Upper lobe of left lung (tissue), 6 donors: ENCODE measurements around the gene AKR7A3. TPM values are rescaled to one million over a fixed set of nuclear protein-coding genes. Genes with fewer than 3 reads are reported as not detected.
"Not testable (repeated sequence)": the region's sequence is repeated elsewhere in the genome, so short reads cannot be mapped to it uniquely, and the experiment has no call there.

Experiments
- ATAC-seq, 2 donors: fragments of 200-7000 bp; cut with Tn5 transposase; one replicate each; pipeline ENCODE4 v1.9.1; 2022; ENCODE audit warnings: mild to moderate bottlenecking in 2 of 2, moderate library complexity in 2 of 2; ENCODE audit not compliant: low FRiP score in 2 of 2
- DNase-seq, 2 donors: peaks; one replicate each; pipeline ENCODE4 v3.0.0-alpha.2; 2019 to 2020
- H3K27ac ChIP-seq, 4 donors: fragments of 200-600 bp; sonication (generic); one replicate each; pipeline ENCODE4 v1.5.1; 2016 to 2019
- H3K27me3 ChIP-seq, 4 donors: fragments of 200-600 bp; sonication (generic); one replicate each; pipeline ENCODE4 v1.5.1; 2017 to 2019
- H3K36me3 ChIP-seq, 4 donors: fragments of 200-600 bp; sonication (generic); one replicate each; pipeline ENCODE4 v1.5.1; 2016 to 2019
- H3K4me1 ChIP-seq, 4 donors: fragments of 200-600 bp; sonication (generic); one replicate each; pipeline ENCODE4 v1.5.1; 2018 to 2019
- H3K4me3 ChIP-seq, 4 donors: fragments of 200-600 bp; sonication (generic); one replicate each; pipeline ENCODE4 v1.5.1; 2017 to 2019; ENCODE audit warnings: mild to moderate bottlenecking in 2 of 4, moderate library complexity in 1 of 4
- H3K9me3 ChIP-seq, 4 donors: fragments of 200-600 bp; sonication (generic); one replicate each; pipeline ENCODE4 v1.5.1; 2018 to 2019
- EP300 ChIP-seq, 4 donors: sonication (generic); formaldehyde crosslinking; IDR thresholded peaks; one replicate each; pipeline ENCODE4 v1.5.1; 2017; ENCODE audit warnings: antibody characterized with exemption in 4 of 4, control low read depth in 2 of 4
- POLR2A ChIP-seq, 4 donors: fragments of 450-650 bp; IDR thresholded peaks; one replicate each; pipeline ENCODE4 v1.5.1; 2016 to 2017; ENCODE audit warnings: antibody characterized with exemption in 4 of 4, mild to moderate bottlenecking in 2 of 4
- POLR2AphosphoS5 ChIP-seq, 2 donors: sonication (generic); formaldehyde crosslinking; IDR thresholded peaks; one replicate each; pipeline ENCODE4 v1.5.1; 2017; ENCODE audit warnings: antibody characterized with exemption in 2 of 2
- WGBS, 2 donors: methylation state at CpG; one replicate each; pipeline ENCODE4 v1.1.5; 2017 to 2018; 5-methylcytosine and 5-hydroxymethylcytosine counted together
- total RNA-seq, 6 donors: library from RNA; depleted of rRNA in 4 of 6; stranded (reverse); fragments of >200 nt in 4 of 6; gene quantifications; one replicate each; pipeline versions ENCODE4 v1.1.0 to v1.2.1, GENCODE V29; 2016 to 2021
- TF ChIP-seq, protein P1 (sequence below), 6 experiments: fragments of 450-650 bp in 4 of 6; fragments of 200-600 bp in 2 of 6; sonication (generic) in 2 of 6; IDR thresholded peaks; one replicate each; pipeline ENCODE4 v1.5.1; 2016 to 2019; ENCODE audit warnings: antibody characterized with exemption in 6 of 6
- donor health status: DM: no; HTN: no; CAD: no; lungs with moderate emphysema.
- donor health status: DM: no; HTN: yes; CAD: no; lungs with severe emphysema.

The AKR7A3 gene
- total RNA-seq, result 1 to 10 TPM in 3 of 6 donors, under 1 TPM in 2, not detected in 1; 0.91 to 9.4 (median 1.0) TPM

DNA sequence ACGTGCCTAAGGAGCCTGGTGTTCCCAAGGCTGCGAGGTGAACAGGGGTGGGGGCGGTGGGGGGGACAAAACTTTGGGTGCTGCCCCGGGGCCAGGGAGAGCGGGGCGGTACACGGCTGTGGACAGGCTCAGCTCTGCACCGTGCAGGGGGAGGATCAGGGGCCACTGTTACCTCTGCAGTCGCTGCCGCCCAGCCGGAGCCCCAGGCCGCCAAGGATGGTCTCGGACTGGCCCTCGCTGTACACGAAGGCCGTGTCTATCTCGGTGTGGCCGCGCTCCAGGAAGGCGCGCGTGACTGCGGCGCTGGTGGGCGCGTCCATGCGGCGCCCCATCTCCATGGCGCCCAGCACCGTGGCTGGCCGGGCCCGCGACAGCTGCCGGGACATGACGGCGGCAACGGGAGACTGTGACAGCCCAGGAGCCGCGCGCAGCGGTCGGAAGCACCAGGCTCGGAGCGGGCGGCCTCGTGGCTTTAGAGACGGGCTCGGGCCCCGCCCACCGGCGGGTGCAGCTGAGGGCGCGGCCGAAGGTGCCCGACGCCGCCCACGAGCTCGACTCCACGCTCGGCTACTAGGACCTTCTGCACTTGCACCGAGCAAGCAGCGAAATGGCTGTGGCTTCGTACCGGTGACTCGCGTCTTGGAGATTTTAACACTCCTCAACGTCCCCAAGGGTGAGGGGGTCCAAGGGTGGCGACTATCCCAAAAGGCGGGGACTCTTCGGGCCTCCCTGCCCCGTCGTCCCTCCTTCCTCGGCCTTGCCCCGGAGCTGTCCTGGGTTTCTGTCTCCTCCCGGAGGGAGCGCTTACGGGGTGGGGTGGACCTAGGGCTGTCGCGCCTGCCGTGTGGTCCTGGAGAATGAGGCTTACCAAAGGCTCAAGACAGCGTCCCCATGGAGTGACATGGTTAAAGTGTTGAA, at the start of gene AKR7A3:
TSS of gene AKR7A3 (minus strand) at position 447 of the 918 bp plus-strand sequence. CDS start at position 386, 61 bp downstream.
- H3K4me3 ChIP-seq, result peak within 1 kb of the TSS in 3 of 4 donors; percentile 40 to 51 (median 46)
- peak; percentile 41 to 94 for DNase-seq
- 23 to 24% methylated on average over 9 to 41 of the region's 82 CpGs for WGBS, 2 donors

DNA sequence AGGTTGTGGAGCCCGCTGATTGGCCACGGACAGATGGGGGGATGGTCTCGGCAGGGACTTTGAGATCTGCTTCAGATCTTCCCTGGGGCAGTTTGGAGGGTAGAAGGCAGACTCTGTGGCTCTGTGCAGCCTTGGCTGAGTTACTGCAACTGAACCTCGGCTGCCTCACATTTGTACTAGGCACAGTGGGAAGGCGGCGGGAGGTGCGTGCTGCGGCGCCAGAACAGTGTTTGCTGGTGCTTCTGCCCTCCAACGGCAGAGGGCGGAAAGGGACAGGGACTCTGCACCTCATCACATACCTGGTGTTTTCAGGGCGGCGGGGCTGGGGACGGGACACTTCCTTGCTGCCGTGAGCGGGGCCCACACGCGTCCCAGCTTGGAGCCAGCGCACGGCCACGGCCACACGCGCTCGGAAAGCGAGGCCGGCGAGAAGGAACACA, 49.8 kb upstream of the AKR7A3 start:
- TF ChIP-seq, protein P1, sequence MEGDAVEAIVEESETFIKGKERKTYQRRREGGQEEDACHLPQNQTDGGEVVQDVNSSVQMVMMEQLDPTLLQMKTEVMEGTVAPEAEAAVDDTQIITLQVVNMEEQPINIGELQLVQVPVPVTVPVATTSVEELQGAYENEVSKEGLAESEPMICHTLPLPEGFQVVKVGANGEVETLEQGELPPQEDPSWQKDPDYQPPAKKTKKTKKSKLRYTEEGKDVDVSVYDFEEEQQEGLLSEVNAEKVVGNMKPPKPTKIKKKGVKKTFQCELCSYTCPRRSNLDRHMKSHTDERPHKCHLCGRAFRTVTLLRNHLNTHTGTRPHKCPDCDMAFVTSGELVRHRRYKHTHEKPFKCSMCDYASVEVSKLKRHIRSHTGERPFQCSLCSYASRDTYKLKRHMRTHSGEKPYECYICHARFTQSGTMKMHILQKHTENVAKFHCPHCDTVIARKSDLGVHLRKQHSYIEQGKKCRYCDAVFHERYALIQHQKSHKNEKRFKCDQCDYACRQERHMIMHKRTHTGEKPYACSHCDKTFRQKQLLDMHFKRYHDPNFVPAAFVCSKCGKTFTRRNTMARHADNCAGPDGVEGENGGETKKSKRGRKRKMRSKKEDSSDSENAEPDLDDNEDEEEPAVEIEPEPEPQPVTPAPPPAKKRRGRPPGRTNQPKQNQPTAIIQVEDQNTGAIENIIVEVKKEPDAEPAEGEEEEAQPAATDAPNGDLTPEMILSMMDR (IDR thresholded peaks at IDR 0.05), result peak in 2 of 6 experiments; percentile 6 to 15
- TF ChIP-seq EP300 (IDR thresholded peaks at IDR 0.05), result no peak
- WGBS, 2 donors, result 70 to 84% methylated on average over 27 of the region's 27 CpGs
- no peak overlapping the region for H3K27ac ChIP-seq
- DNase-seq, result no peak
- H3K36me3 ChIP-seq, result peaks cover 5 to 58% (median 38%) of the 10 kb centered on the region in 4 donors
- no peak for ATAC-seq
- no peaks in the 10 kb centered on the region for H3K27me3 ChIP-seq
- H3K9me3 ChIP-seq, result no peaks in the 10 kb centered on the region
- no peak overlapping the region for H3K4me3 ChIP-seq
- peaks cover 0 to 6% (median 0%) of the 10 kb centered on the region in 4 donors for H3K4me1 ChIP-seq

More for the DNA sequence above, at the start of gene AKR7A3:
- peak; percentile 78 to 91 for ATAC-seq
- not testable (repeated sequence) for H3K27ac ChIP-seq, H3K27me3 ChIP-seq, H3K36me3 ChIP-seq, H3K9me3 ChIP-seq
- peaks cover 4 to 11% (median 6%) of the 10 kb centered on the region in 4 donors for H3K4me1 ChIP-seq

GRCh38 chr1:19337289-19337688, 48.7 kb upstream of the AKR7A3 start:
- 84 to 93% methylated on average over 2 of the region's 4 CpGs for WGBS, 2 donors
- ATAC-seq (no peak), DNase-seq (no peak)
- no peaks in the 10 kb centered on the region for H3K9me3 ChIP-seq
- TF ChIP-seq EP300 (IDR thresholded peaks at IDR 0.05) (no peak), POLR2AphosphoS5 (IDR thresholded peaks at IDR 0.05) (no peak), POLR2A (IDR thresholded peaks at IDR 0.05) (no peak)
- TF ChIP-seq, protein P1 (IDR thresholded peaks at IDR 0.05), result no peak
- peaks cover 0 to 6% (median 0%) of the 10 kb centered on the region in 4 donors for H3K4me1 ChIP-seq
- no peak overlapping the region for H3K27ac ChIP-seq
- no peak overlapping the region for H3K4me3 ChIP-seq
- peaks cover 0 to 47% (median 29%) of the 10 kb centered on the region in 4 donors for H3K36me3 ChIP-seq
- H3K27me3 ChIP-seq, result no peaks in the 10 kb centered on the region

DNA sequence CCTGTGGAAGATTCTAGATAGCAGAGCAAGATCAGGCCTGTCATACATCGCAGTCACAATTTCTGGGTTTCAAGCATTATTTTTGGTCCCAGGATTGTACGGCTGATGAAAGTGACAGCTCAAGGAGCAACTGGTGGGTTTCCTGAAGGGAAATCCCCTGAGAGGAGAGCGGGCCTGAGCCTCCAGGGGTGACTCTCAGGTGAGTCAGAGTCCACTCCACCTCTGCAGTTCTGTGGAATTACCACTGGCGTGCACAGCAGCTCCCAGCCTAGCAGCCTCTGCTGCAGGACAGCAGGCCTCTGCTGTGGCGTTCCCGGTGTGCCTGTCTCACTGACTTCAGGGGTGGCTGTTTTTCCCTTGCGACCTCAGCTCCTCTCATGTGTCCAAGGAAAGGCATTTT, 48.0 kb upstream of the AKR7A3 start:
- Histone ChIP-seq H3K27me3 (no peaks in the 10 kb centered on the region), H3K9me3 (no peaks in the 10 kb centered on the region), H3K4me3 (no peak overlapping the region), H3K4me1 (peaks cover 0 to 4% (median 0%) of the 10 kb centered on the region in 4 donors), H3K36me3 (peaks cover 0 to 47% (median 29%) of the 10 kb centered on the region in 4 donors), H3K27ac (no peak overlapping the region)
- TF ChIP-seq, protein P1 (IDR thresholded peaks at IDR 0.05), result no peak
- no peak for TF ChIP-seq POLR2A (IDR thresholded peaks at IDR 0.05)
- TF ChIP-seq EP300 (IDR thresholded peaks at IDR 0.05), result no peak
- TF ChIP-seq POLR2AphosphoS5 (IDR thresholded peaks at IDR 0.05), result no peak
- no peak for ATAC-seq
- no peak for DNase-seq
- 92 to 97% methylated on average over 6 to 7 of the region's 7 CpGs for WGBS, 2 donors

DNA sequence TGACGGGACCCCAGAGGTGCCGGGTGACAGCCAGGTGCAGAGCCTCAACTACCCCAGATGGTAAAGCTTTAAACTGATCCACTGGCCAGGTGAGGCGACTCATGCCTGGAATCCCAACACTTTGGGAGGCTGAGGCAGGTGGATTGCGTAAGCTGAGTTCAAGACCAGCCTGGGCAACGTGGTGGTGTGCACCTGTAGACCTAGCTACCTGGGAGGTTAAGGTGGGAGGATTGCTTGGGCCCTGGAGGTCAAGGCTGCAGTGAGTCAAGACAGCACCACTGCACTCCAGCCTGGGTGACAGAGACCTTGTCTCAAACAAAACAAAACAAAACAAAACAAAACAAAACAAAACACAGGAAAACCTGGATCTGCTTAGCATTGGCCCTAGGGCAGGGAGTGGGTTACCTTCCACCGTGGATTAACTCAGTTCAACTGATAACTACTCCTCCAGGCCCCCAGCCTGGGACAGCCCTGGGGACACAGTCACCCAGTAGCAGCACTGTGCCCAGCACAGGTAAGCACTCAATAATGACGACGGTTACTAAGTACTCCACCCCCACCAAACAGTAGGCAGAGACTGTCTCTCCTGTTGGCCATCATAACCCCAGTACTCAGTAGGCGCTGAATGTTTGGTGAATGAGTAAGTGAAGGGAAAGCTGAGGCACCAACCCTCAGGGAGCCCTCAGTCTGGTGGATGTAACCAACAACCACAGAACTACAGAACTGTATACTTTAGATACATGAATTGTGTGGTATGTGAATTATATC, 45.2 kb upstream of the AKR7A3 start:
- peaks cover 0 to 37% (median 26%) of the 10 kb centered on the region in 4 donors for H3K36me3 ChIP-seq
- 79 to 87% methylated on average over 8 to 9 of the region's 9 CpGs for WGBS, 2 donors
- TF ChIP-seq, protein P1 (IDR thresholded peaks at IDR 0.05), result no peak
- no peak for TF ChIP-seq EP300 (IDR thresholded peaks at IDR 0.05)
- TF ChIP-seq POLR2A (IDR thresholded peaks at IDR 0.05), result no peak
- TF ChIP-seq POLR2AphosphoS5 (IDR thresholded peaks at IDR 0.05), result no peak
- H3K4me3 ChIP-seq, result no peak overlapping the region
- no peak for ATAC-seq
- no peak for DNase-seq
- no peak overlapping the region for H3K27ac ChIP-seq
- H3K9me3 ChIP-seq, result no peaks in the 10 kb centered on the region
- no peaks in the 10 kb centered on the region for H3K27me3 ChIP-seq
- H3K4me1 ChIP-seq, result no peaks in the 10 kb centered on the region
